Activated effector memory CD4-positive, alpha-beta T cell treated with Interleukin-2 at 50 U/mL for 16 hours (primary cell): ENCODE measurements around the gene PLEKHB2.
"Not testable (repeated sequence)": the region's sequence is repeated elsewhere in the genome, so short reads cannot be mapped to it uniquely, and the experiment has no call there.

ENCODE experiments used
- DNase-seq: peaks from one replicate; pipeline ENCODE4 v3.0.0-alpha.2; 2020

Gene PLEKHB2

GRCh38 chr2:131094463-131095281 lies 10.5 kb upstream of the PLEKHB2 start:
- DNase-seq: no peak

- DNase-seq: no peak
Measured at GRCh38 chr2:131103165-131103564, 2.0 kb upstream of the PLEKHB2 start.

GRCh38 chr2:131104487-131105155 lies 515 bp upstream of the PLEKHB2 start:
- DNase-seq: peak; percentile 28

- DNase-seq: no peak
Measured at GRCh38 chr2:131105950-131106801, 1.0 kb downstream of the PLEKHB2 start.

- DNase-seq: no peak
Measured at GRCh38 chr2:131112529-131112928, 7.4 kb downstream of the PLEKHB2 start.

GRCh38 chr2:131113566-131114227 lies 8.6 kb downstream of the PLEKHB2 start:
- DNase-seq: no peak

GRCh38 chr2:131114950-131115349 lies 9.8 kb downstream of the PLEKHB2 start:
- DNase-seq: not testable (repeated sequence)

- DNase-seq: no peak
Measured at GRCh38 chr2:131115752-131116151, 10.6 kb downstream of the PLEKHB2 start.

GRCh38 chr2:131120815-131121317 lies 15.7 kb downstream of the PLEKHB2 start:
- DNase-seq: no peak

GRCh38 chr2:131121464-131121863 lies 16.3 kb downstream of the PLEKHB2 start:
- DNase-seq: no peak

GRCh38 chr2:131122496-131122895 lies 17.4 kb downstream of the PLEKHB2 start:
- DNase-seq: no peak

- DNase-seq: no peak
Measured at GRCh38 chr2:131123192-131123591, 18.1 kb downstream of the PLEKHB2 start.

- no peak for DNase-seq
Measured at GRCh38 chr2:131125195-131125757, 20.1 kb downstream of the PLEKHB2 start.

GRCh38 chr2:131126436-131126835 lies 21.3 kb downstream of the PLEKHB2 start:
- no peak for DNase-seq

- no peak for DNase-seq
Measured at GRCh38 chr2:131127076-131127475, 21.9 kb downstream of the PLEKHB2 start.

- no peak for DNase-seq
Measured at GRCh38 chr2:131127981-131128380, 22.8 kb downstream of the PLEKHB2 start.

- DNase-seq: no peak
Measured at GRCh38 chr2:131130298-131130596, 25.1 kb downstream of the PLEKHB2 start.

- DNase-seq: no peak
Measured at GRCh38 chr2:131132729-131133128, 27.6 kb downstream of the PLEKHB2 start.

- DNase-seq: no peak
Measured at GRCh38 chr2:131140581-131140980, 35.4 kb downstream of the PLEKHB2 start.

- no peak for DNase-seq
Measured at GRCh38 chr2:131142849-131143248, 37.7 kb downstream of the PLEKHB2 start.

GRCh38 chr2:131143803-131144202 lies 38.7 kb downstream of the PLEKHB2 start:
- DNase-seq: no peak

GRCh38 chr2:131145040-131145439 lies 39.9 kb downstream of the PLEKHB2 start:
- DNase-seq: no peak

- DNase-seq: no peak
Measured at GRCh38 chr2:131146231-131146630, 41.1 kb downstream of the PLEKHB2 start.
